ENCODE data around the gene CC2D1B.
"Not testable (repeated sequence)": the region's sequence is repeated elsewhere in the genome, so short reads cannot be mapped to it uniquely, and the experiment has no call there.

The CC2D1B gene, protein sequence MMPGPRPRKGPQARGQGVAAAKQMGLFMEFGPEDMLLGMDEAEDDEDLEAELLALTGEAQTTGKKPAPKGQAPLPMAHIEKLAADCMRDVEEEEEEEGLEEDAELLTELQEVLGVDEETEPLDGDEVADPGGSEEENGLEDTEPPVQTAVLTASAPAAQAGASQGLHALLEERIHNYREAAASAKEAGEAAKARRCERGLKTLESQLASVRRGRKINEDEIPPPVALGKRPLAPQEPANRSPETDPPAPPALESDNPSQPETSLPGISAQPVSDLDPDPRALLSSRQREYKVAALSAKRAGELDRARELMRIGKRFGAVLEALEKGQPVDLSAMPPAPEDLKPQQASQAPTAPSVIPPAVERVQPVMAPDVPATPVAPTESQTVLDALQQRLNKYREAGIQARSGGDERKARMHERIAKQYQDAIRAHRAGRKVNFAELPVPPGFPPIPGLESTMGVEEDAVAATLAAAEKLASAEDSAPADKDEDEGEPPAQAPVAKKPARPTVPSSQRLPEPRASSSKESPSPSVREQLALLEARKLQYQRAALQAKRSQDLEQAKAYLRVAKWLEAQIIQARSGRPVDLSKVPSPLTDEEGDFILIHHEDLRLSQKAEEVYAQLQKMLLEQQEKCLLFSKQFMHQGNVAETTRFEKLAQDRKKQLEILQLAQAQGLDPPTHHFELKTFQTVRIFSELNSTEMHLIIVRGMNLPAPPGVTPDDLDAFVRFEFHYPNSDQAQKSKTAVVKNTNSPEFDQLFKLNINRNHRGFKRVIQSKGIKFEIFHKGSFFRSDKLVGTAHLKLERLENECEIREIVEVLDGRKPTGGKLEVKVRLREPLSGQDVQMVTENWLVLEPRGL

DNA sequence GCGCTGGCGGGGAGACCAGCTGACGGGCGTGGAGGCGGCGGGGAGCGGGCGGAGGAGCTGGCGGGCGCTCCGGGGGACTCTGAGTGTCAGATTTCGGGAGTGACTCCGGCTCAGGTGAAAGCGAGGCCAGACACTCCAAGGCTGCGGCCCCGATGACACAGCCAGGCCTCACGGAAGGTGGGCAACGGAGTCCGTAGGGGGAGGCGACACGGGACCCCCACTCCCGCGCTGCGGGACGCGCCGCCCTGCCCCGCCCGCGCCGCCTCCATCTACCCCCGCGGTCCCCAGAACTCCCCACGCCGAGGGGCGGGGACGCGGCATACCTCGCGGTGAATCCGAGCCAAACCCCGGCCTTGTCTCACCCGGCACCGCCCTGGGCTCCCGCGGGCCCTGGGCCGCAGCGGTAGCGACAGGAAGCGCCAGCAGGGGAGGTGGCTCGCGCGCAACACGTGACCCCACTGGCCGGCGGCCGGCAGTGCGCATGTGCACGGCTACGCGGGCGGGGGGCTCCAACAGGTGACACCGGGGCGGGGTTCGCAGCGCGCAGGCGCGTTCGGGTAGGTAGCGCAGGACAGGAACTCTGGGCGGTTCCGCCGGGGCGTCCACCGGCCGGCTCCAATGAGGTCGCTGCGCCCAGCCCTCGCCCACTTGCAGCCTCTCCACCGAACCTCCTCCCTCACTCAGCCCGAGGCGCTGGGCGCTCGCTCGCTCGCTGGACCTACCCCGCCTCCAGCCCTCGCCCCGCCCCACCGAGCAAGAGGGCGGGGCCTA lies at the start of gene CC2D1B:
CC2D1B (minus strand) TSS at position 460 of the 771 bp plus-strand sequence. CDS start 1,585 bp downstream, outside the sequence.
- peak; percentile 99 for DNase-seq

DNA sequence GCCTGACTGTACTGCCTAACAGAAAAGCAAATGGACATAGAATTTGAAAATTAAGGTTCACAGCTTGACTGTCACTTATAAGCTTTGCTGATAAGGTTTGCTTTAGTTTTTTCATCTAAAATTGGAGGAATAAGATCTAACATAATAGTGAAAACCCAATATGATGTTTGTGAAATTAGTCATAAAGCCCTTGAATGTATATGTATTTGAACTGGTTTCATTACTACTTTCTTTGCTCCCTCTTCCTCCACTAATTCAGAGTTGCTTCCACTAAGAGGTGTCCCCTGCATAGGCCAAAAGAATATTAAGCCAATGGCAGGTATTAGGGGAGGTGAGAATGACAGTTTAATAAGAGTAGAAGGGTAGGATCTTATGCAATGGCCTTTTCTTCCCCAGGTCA lies 48.9 kb upstream of the CC2D1B start:
- DNase-seq: no peak

DNA sequence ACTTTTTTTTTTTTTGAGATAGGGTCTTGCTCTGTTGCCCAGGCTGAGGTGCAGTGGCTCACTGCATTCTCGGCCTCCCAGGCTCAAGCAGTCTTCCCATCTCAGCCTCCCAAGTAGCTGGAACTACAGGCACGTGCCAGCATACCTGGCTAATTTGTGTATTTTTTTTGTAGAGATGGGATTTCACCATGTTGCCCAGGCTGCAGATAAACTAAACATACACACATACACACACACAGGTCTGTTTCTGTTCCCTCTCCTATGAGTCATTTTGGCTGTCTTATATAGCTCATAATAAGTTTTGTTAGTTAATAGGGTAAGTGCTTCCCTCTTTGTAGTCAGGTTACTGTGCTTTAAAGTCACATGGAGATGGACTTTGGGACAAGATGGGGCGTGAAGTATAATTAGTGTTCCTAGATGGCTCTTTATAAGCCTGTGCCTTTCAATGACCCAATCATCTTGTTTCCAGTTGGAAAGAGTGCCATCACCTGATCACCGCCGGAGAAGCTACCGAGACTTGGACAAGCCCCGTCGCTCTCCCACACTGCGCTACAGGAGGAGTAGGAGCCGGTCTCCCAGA lies 47.5 kb upstream of the CC2D1B start:
- DNase-seq: no peak

DNA sequence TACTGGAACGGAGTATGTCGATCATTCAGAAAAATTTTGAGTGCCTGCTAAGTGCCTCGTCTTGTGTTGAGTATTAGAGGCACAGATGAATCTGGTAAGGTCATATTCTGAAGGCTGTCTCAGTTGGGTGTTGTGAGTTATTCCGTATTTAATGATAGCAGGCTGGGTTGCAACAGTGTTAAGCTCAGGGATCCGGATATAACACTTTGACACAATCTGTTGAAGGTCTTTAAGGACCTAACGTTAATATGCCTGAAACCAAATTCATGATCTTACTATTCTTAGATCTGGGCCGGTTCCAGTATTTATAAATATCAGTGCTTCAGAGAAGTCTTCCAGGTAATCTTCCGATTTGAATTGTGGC lies 39.0 kb upstream of the CC2D1B start:
- no peak for DNase-seq

DNA sequence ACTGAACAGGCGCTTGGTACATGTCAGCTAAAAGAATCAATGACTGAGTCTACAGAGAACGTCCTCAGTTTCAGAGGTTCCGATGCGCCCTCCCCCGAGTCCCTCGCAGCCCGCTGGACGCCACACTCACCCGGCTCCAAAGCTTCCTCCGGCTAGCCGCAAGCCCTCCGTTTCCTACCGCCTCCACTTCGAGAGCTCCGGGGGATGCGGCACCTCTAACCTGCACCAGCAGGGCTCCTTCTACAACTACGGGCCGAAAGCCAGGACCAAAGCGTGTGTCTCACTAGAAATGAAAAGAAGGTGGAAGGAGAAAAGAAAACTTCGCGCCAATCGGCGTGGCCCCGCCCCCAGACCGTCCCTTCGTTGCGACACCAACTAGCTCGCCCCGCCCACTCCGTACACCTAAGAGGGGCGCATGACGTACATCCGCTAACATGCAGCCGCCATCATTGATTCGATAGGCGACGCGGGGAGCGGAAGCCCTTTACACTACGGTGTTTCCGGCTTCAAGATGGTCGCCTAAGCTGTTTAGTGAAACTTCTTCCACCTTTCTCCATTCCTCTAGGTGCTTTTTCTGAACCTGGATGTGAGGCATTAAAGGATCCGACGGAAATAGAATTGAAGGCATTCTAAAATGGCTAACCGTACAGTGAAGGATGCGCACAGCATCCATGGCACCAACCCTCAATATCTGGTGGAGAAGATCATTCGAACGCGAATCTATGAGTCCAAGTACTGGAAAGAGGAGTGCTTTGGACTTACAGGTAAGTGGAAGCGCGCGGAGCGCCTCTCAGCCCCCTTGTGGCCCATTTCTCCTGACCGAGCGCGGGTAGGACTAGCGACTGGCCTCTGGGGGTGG lies 38.3 kb upstream of the CC2D1B start, which contains the start of the genes ORC1 and PRPF38A:
ORC1 (minus strand) TSS at position 308 of the 859 bp plus-strand sequence. CDS start 2,200 bp downstream, outside the sequence.
PRPF38A (plus strand) TSS at position 487 of the 859 bp plus-strand sequence; CDS start at position 635, 148 bp downstream.
- peak; percentile 98 for DNase-seq

DNA sequence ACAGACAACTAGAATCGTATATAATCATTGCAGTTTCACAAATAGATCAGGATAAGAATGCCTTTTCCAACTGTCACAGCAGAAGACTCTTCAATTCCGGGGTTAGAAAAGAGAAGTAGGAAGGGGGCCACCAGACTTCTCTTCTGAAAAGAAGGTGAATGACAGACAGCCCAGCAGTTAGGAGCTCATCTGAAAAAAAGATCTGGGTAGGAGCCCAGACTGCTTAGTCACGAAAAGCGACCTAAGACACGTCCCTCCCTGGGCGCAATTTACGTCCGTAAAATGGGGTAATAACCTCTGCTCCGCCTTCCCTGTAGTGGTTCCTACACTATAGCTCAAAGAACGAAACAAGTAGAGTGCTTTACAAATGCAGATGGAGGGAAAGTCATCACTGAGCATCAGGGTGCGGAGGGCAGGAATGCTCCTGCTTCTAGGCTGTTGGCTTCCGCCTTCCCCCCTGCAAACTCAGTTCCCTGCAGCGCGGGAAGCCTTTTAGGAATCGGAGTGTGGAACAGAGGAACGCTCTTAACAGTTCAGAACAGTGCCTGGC lies 37.6 kb upstream of the CC2D1B start:
- DNase-seq: peak; percentile 35

DNA sequence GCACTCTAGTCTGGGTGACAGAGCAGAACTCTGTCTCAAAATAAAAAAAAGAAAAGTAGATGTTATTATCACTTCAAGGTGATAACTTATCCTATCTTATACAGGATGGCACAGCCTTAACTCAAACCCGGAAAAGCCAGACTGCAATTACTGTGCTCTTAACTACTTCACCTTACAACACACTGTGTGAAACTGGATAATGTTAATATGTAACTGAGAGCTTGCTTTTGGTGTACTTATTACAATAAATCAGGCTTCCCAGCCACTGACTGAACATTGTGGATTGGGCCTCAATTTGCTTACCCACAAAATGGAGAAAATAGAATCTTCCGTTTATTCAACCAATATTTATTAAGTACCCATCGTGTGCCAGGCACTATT lies 36.8 kb upstream of the CC2D1B start:
- no peak for DNase-seq

DNA sequence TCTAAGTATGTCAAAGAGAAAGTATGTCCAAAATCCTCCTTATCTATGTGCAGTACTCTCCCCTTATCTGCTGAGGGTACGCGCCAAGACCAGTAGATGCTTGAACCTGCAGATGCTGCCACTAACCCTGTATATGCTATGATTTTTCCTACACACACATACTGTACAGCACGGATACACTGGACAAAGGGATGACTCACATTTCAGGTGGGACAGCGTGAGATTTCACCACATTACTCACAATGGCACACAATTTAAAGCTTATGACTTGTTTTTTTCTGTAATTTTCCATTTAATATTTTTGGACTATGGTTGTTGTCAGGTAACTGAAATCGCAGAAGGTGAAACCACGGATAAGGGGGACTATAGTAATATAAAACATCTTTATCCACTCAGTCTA lies 34.1 kb upstream of the CC2D1B start:
- DNase-seq: no peak

DNA sequence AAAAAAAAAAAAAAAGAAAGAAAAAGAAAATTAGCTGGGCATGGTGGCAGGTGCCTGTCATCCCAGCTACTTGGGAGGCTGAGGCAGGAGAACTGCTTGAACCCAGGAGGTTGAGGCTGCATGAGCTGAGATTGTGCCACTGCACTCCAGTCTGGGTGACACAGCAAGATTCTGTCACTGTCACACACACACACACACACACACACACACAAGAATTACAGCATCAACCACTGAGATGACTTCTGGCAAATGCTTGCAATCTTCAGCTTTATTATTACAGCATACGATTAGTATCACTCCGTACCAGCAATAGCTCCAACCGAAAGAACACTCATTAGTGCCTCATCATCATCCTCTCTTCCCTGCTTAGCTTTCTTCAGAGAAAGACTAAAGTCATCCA lies 33.6 kb upstream of the CC2D1B start:
- DNase-seq: no peak

DNA sequence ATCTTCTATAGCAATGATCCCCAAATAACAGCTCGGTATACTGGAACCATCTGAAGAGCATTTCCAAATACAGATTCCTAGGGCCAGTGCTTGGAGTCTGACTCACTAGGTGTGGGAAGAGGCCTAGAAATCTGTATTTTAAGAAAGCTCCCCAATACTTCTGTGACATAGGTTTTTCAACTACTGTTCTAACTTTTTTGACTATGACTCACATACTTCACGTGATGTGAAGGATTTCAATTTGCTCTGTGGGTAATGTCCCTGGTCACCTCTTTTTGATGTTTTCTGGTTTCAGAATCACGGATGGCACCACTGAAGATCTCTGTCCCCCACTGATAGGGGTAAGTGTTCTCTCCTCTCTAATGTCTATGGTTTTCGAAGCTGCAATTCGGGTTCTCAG lies 27.2 kb upstream of the CC2D1B start:
- no peak for DNase-seq

DNA sequence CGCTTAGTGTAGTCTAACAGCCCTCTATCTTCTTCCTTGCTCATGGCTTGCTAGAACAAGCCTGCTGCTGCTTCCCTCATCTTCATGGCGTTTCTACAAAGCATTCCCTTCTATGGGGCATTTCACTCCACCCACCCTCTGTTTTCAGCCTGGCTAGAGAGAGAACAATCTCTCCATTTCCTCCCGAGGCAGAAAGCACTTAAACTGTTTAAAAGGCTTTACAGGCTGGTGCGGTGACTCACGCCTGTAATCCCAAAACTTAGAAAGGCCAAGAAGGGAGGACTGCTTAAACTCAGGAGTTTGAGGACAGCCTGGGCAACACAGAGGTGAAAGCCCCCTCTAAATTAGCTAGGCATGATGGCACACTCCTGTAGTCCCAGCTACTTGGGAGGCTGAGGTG lies 20.5 kb upstream of the CC2D1B start:
- DNase-seq: no peak

DNA sequence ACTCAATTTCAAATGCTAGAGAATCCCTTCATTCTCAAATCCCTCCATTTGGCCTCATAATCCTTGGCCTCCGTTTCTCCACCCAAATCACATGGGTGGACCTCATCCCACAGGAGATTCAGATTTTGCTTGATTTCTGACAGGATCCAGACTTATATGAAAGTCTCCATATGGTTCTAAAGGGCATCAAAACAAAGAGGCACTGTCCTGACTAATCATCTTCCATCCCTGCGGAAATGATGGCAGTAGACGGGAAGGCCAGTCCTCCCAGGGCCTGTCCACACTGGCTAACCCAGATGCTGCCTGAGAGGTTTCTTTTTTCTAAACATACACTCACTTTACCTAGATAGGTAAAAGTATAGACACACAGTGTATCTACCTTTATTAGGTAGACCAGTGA lies 19.4 kb upstream of the CC2D1B start:
- no peak for DNase-seq

DNA sequence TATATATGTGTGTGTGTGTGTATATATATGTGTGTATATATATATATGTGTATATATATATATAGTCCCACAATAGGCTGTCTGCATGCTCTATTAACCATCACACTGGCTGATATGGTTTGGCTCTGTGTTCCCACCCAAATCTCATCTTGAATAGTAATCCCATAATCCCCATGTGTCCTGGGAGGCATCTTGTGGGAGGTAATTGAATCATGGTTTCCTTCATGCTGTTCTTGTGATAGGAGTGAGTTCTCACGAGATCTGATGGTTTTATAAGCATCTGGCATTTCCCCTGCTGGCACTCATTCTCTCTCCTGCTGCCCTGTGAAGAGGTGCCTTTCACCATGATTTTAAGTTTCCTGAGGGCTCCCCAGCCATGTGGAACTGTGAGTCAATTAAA lies 3.8 kb upstream of the CC2D1B start:
- not testable (repeated sequence) for DNase-seq

DNA sequence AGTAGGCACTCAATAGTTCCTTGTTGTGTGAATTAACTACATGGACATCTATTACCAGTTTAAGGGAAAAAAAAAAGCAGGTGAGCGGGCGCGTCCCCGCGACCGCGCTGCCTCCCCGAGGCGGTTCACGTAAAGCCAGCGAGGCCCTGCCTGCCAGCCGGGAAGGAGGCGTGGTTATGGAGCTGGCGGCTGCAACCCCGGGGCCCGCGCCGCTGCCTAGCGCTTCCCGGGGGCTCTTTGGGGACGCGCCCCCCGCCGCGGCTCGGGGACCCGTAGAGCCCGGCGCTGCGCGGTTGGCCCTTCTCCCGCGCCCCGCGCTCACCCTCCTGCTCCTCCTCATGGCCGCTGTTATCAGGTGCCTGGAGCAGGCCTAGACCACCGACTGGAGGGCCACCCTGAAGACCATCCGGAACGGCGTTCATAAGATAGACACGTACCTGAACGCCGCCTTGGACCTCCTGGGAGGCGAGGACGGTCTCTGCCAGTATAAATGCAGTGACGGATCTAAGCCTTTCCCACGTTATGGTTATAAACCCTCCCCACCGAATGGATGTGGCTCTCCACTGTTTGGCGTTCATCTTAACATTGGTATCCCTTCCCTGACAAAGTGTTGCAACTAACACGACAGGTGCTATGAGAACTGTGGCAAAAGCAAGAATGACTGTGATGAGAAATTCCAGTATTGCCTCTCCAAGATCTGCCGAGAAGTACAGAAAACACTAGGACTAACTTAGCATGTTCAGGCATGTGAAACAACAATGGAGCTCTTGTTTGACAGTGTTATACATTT lies 2.6 kb upstream of the CC2D1B start:
- peak; percentile 65 for DNase-seq

DNA sequence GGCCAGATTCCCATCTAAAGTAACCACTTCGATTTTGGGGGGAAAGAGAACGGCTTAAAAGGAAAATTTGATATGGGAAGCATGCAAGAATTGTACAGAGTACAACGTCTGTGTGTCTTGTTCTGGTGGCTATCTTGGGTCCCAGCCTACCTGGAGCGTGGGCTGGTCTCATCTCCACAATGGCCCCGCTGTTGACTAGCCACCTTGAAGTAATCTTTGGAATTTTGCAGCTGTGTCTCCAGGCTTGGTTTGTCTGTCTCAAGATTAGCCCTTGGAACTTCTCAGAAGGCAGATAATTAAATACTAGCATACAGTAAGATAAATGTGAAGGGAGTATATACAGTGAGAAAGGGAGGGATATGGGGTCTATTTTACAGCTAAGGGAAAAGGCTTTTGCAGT lies 1.3 kb upstream of the CC2D1B start:
- no peak for DNase-seq

DNA sequence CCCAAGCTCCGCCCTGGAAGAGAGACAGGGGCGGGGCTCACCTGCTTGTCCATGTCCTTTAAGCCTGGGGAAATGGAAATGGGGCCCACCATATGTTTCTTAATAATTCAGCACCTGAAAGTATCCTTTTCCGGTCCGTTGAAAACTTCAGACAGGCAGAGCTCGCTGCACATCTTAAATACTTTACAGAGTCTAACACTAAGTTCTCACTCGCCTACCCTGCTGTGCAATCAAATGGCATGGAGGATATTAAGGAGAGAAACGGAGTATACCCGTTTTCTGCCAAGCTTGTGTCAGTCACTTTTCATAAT lies 467 bp upstream of the CC2D1B start:
- DNase-seq: no peak

DNA sequence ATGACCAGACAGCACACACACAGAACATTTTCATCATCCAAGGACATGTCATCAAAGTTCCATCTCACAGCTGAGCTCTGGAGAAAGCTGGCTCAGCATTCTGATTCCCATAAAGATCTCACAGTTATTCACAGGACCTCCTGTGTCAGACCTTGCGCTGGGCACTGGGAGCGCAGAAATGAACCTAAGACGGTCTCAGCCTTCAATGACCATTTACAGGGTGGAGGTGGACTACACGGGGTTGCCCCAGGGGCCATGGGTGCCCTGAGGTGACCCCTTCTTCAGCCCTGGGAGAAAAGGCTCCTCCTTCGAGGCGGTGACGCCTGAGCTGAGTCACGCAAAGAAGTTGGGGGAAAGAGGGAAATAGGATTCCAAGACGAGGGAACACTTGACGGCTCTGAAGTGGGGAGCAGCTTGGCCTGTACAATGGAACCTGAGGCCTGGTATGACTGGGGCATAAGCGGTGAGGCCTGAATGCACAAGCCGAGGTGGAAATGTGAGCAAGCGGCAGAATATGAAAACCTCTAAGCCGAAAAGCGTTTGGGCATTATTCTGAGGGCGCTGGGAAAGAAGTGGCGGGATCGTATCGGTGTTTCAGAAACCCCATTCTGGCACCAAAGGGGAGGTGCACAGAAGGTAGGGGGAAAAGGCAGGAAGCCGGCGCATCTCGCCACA lies 797 bp downstream of the CC2D1B start:
- DNase-seq: peak; percentile 9

DNA sequence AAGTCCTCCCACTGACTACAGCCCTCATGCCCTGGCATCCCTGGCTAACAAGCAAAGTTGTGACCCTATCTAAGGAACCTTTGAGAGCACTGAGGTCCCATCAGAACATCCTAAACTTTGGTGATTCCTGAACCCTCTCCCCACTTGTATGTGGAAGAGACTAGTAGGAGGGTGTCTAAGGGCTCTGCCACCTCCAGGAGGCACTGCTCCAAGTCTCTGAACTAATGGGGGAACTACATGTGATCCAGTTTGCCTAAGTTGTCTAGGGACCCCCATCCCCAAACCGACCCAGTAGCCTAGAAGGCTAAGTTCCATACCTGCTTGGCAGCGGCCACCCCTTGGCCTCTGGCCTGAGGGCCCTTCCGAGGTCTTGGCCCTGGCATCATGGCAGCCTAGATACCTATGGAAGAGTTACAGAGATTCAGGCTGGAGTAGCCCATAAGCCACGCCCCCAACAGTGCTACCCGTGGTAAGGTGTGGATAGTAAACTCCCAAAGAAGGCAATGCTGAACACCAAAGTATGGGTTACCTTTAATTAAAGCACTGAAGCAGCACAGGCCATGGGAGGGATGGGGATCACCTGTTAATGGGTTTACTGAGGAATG lies 1.7 kb downstream of the CC2D1B start:
- no peak for DNase-seq

DNA sequence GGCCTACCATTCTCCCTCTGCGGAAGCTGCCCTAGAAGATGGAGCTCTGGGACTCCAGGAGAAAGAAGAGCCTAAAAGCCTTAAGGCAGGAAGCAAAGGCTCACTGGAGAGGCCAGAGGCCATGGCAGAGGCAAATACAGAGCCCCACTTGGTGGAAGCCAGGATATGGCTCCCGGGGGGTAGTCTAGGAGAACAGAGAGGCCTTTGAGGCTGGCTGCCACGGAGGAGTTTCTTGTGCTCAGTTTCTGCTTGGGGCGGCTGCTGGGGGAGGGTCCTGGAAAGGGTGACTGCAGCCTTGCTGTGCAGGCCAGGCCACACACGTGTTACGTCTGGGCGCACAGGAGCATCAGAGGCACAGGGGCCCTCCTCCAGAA lies 5.4 kb downstream of the CC2D1B start:
- DNase-seq: no peak

Measured in stimulated activated CD4-positive, alpha-beta T cell treated with anti-CD3 and anti-CD28 coated beads, Interleukin-4, amount 100 ng/mL, for 1 hour (primary cell).